GM19193 (cell line): ENCODE results near the gene TEX38.

Source experiments
- POLR2A ChIP-seq: IDR thresholded peaks from 4 replicates; pipeline ENCODE4 v1.6.1; 2011; ENCODE audit not compliant: insufficient read depth, insufficient read length; ENCODE audit errors: extremely low read depth

The TEX38 gene

GRCh38 chr1:46676531-46676930 lies 4.9 kb downstream of the TEX38 start:
- TF ChIP-seq POLR2A: no peak

DNA sequence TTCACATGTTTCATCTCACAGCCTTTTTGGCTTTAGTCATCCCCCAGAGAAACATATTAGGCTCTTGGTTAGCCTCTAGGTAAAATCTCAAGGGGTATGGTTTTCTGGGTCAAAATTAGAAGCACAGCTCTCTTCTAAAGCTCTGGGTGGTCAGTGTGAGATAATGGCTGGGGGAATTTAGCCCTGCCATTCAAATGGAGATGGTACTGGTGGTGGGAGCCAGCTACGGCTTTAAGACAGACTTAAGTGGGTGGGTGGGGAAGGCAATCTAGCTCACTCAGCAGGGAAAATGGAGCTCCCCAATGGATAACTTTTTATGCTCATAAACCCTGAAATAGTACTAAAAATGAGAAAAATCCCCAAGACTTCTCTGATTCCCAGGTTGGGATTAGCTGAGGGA lies 5.7 kb downstream of the TEX38 start:
- TF ChIP-seq POLR2A: no peak

GRCh38 chr1:46679789-46680573 lies 8.3 kb downstream of the TEX38 start:
- no peak for TF ChIP-seq POLR2A

DNA sequence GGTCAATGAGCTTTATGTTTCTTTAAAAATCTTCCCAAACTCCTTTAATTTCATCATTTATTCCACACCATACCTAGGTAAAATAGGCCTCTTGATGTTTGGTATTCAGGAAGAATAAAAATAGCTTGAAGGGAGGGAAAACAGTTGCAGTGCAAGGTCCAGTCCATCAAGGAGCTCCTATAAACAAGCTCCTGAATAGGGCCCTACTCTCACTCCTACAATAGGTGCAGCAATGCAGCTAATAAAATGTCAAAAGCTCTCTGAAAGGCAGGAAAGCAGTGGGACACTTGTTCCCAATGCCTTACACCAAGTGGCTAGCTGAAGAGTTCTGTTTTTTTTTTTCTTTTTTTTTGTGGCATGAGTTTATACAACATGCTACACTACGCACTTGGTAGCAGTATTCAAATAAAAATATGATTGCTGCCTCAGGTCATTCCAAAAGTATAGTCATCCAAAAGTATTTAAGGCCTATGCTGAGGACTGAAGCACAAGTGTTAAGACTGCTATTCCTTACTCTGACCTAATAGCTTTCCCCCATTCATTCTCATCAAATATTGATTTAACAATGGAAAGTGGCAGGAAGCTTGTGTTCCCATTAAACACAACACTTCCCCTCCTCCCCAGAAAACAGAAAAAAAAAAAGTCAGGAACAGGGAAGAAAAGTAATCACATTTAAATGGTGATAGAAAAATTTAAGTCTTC lies 9.8 kb downstream of the TEX38 start:
- no peak for TF ChIP-seq POLR2A

- no peak for TF ChIP-seq POLR2A
Observed at GRCh38 chr1:46682064-46682463, 10.4 kb downstream of the TEX38 start.

DNA sequence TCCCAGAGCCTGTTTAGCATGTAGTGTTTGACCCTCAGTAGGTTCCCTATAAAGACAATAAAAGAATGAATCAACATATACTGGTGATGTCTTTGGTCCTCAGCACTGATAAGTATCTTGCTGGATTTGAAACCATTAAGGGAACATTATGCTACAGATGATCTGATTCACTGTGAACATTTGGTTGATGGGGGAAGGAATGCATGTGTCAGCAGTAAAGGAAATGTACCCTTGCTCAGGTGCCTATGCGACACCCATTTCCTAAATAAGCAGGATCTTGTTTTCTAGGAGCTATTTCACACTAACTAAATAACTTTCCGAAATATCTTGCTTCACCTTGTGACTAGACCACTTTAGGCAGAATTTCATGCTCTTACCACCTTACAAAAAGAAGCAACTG lies 13.0 kb downstream of the TEX38 start:
- no peak for TF ChIP-seq POLR2A

GRCh38 chr1:46686255-46686654 lies 14.6 kb downstream of the TEX38 start:
- no peak for TF ChIP-seq POLR2A

DNA sequence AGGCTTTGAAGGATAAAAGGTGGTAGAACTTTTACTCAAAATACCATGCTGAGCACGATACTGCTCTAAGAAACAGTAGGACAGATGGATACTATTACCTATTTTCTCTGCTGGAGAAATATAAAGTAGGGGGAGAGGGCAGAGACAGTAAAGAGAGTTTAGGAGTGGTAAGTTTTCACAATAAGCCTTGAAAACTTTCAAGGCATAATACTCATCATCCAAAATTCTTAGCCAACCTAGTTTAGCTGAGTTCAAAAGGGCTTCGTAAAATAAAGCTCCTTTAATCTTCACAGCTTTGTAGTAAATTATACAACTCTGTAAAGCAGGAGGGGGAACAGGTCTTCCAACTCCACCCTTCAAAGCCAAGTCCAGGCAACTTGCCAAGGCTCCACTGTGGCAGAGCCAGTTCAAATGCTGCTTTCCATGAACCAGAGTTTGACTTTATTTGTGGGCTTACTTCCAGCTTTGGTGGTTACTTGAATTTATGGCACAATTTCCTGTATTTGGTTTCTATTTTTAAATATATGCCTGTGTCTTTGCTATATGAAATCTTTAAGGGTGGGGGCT lies 15.5 kb downstream of the TEX38 start:
- TF ChIP-seq POLR2A: no peak

- no peak for TF ChIP-seq POLR2A
Observed at GRCh38 chr1:46687921-46688509, 16.4 kb downstream of the TEX38 start.

- no peak for TF ChIP-seq POLR2A
Observed at GRCh38 chr1:46689356-46689755, 17.7 kb downstream of the TEX38 start.

GRCh38 chr1:46689897-46690296 lies 18.2 kb downstream of the TEX38 start:
- TF ChIP-seq POLR2A: no peak

- no peak for TF ChIP-seq POLR2A
Observed at GRCh38 chr1:46690931-46691421, 19.3 kb downstream of the TEX38 start.

- TF ChIP-seq POLR2A: no peak
Observed at GRCh38 chr1:46691997-46692790, 20.5 kb downstream of the TEX38 start.
